ENCODE results near the gene SSPN.

SSPN gene, protein sequence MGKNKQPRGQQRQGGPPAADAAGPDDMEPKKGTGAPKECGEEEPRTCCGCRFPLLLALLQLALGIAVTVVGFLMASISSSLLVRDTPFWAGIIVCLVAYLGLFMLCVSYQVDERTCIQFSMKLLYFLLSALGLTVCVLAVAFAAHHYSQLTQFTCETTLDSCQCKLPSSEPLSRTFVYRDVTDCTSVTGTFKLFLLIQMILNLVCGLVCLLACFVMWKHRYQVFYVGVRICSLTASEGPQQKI

DNA sequence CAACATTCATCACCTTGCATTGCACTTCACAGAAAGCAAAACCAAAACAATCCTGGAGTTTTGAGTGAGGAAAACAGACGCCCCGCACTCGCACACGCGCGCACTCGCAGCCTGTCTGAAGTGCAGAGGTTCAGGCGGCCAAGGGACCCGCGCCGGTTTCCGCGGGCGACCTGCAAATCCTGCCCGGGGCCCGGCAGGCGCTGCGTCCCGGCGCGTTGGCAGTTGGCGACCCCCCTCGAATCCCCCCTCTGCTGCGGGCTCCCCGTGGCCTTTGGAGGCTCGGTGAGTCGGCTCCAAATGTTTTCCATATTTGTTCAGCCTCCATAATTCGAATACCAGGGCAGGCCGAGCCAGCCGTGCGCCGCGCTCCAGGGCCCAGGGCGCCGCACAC, at the start of gene SSPN:
Gene SSPN, plus strand, starts transcription at position 324 of the 391 bp plus-strand sequence. CDS start 100 bp downstream, outside the sequence.
- DNase-seq, result no peak

DNA sequence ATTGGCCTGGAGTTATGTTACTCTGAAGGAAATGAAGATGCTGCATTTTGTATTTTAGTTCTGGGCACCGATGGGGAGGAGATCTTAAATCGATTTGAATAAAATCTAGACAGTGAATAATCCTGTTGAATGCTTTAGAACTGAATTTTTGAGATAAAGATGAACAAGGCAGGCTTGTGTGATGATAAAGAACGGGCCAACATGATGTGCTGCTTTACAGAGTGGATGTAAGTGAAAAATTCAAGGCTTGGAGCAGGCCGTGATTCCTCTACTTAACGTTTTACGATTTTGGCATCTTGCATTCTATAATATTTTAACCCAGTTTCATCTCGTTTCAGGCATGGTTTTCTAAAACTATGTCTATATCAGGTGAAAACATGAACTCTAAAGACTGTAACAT, 47.1 kb upstream of the SSPN start:
- no peak for DNase-seq

DNA sequence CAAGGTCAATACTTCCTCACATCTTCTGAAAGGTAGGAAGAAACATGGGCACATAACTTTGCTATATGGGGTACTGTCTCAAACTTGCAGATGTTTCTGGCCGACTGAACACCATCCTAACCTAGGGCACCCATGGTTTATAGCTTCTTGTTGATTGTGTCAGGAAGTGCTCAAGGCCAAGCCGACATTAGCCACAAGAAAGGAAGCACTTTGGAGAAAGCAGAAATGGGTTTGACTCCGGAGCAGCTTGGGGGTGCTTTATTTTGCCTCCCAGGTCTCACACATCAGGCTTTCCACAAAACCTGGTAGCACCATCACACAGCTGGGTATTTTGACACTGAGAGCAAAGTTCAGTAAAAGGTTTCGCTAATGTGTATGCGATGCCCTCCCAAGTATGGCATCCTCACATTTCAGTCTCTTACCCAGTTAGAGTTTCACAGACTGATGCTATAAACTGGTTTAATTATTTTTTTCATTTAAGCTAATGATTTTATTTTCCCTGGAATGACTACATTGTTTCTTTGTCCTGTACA, 45.3 kb upstream of the SSPN start:
- DNase-seq, result no peak

DNA sequence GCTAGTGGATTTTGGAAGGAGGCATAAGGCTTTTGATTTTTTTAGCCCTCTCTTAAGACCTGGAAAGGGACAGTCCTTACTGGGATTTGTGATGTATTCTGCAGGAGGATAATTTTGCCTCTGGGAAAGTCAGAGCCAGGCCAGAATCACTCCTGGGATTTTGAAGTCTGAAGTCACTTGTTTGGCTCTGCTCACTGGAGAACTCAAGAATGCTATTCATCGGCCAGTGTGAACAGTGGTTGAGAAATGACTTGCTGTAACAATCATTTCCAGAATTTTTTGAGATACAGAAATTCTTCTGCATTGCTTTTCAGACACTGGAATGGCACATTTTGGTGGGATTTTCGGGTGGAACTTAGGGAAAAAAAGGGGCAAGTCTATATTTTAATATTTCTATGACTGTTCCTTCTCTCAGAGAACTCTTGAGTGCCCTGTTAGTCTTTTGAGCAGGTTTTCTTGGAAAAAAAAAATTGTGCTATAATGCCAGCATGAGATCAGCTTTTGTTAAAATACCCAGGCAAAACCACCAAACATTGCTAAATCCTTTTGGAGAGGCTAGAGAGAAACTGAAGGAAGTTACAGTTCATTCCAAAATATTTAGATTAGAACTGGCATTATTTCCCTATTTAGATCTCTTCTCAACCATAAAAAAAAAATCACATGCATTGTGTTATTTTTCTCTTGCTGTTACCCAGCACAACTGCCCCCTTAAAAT, 44.5 kb upstream of the SSPN start:
- no peak for DNase-seq

DNA sequence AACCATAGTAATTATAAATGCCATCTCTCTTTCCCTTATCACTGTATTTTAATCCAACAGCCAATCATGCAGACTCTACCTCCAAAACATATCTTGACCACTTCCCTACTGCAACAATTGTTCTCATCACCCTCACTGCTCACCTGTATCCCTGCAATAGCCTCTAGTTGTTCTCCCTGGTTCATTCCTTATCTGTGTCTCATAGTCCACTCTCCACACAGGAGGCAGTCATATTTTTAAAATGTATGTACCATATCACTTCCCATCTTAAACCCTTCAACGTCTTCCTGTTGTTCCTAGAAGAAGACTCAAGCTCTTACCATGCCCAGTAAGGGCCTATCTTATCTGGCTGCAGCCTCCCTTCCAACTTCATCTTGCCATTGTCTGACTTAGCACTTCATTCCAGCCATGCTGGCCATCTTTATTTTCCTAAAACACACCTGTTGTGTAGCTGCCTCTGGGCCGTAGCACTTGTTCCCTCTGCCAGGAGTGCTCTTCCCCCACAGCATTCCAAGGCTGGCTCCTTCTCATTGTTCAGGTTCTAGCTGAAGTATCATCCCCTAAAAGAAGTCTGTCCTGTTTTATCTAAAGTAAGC, 42.8 kb upstream of the SSPN start:
- DNase-seq, result no peak

DNA sequence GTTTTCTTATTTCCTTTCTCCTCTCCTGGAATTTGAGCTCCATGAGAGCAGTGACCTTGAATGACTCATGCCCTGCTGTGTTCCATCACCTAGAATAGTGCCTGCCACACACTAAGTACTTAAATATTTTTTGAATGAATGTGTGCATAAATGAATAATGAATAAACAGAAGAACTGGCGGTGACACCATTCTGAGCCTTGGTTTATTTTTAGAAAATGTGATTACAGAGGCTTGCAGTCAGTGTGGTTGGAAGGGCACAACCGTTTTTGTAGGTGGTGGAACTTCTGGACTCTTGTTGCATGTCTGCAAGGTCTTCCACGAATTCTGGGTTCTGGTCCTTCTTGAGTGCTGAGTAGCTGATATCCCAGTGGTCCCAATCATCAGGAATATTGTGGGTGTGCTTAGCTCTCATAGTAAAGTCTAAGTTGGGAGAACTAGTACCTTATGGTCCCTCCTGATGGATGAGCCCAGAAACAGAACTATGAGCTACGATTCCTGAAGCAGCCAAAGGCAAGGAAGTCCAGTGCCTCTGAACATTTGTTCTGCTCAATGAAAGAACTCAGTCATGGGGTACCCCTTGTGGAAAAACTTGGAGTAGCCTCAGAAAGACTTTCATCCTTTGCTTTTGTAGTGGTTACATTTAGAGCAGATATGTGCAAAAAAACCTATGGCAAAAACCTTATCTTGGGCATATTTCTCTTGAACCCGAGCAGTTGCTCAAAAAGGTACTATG, 41.8 kb upstream of the SSPN start:
- no peak for DNase-seq

DNA sequence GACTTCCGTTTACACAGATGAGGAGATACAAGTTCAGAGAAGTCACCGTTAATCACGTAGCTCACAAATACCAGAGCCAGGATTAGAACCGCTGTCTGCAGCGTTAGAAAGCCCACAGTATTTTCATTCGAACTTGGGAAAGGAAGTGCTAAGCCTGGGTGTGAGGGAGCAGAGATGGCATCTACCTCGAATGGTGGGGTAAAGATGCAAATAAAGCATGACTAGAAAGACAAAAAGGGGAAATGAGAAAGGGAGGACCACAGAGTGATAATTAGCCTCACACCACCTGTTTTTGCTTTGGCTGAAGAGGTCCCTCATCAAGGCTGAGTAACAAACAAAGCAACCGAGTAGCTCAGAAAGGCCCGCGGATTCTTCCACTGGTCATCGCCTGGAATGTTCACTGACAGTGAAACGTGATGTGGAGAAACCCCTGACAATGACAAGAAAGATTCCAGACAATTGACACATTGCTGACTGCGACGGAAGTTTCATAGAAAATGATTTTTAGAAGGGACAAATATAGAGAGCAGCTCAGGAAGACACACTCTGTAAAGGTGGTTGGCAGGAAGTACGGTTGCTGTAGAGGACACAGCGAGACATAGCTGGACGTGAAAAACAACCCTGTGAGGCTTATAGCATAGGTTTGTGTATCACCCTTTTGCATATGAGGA, 39.0 kb upstream of the SSPN start:
- DNase-seq, result no peak

DNA sequence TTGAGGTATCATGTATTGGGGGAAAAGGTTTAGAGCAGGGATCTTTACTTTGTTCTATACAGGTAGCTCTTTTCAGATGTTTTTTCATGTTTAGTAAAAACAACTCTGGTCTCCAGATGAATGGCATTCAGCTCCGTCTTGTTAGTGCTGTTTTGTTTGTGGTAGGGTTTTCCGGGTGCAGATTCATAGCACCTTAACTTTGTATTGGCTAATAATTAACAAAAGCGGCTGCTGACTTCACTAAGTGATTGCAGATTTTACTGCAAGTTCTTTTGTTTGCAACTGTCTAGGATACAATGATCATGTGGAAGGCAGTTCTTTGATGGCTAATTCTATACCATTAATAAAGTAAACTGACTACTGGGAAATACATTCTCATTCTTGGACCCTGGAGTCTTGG, 38.4 kb upstream of the SSPN start:
- no peak for DNase-seq

DNA sequence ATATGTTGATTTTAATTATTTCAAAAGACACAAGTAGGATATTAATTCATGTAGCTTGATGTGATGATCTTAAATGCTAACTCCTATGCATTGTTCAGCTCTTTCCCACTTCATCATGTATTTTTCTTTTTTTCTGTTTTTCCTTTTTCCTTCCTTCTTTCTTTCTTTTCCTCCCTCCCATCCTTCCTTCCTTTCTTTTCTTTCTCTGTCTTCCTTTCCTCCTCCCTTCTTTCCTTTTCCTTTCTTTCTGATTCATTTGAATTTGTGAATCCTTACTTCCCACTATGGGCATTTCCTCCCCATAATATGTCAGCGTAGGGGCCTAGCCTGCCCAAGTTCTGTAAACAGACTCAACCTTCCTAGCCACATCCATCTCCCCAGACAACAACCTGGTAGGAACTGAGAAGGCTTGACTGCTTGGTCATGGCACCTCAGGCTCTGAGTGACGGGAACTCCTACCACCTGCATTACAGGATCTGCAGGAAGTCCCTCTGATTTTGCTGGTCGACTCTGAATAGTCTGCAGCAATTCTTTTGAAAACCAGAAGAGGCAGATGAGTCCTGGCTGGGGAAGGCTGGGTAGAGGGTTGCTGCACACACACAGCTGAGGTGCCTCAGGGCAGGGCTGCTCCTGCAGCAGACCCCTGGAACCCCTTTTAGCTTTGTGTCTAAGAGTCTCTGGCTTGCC, 37.2 kb upstream of the SSPN start:
- no peak for DNase-seq

DNA sequence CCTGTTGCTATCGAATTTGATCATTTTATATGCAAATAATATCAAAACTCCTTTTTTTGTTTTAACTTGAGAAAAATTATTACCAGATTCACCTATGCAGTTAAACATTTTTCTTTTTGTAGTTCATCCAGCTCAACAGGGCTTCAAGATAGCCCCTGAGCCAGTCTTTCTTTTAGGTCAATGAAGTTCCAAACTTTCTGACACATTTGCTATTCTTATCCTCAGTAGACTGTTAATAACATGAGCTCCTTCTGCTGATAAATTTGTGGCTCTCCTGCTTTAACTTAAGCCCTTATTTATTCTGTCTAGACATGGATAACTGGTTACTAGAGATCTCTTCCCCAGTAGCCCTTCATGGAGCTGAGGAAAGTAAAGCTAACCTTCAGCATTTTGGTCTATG, 33.2 kb upstream of the SSPN start:
- no peak for DNase-seq

DNA sequence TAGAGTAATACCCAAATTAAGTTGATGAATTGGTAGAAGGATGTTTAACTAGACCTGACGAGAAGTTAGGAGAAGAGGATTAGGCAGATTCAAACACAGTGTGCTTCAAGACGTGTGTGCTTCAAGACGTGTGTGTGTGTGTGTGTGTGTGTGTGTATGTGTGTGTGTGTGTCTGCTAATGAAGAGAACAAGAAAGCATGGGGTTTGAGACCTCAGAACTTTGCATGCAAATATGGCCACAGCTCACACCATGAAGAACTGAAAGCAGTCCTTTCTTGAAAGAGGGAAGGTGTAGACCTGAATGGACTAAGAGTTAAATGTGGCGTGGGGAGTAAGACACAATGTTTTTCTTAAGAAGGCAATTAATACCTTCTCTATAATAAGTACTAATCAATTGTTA, 32.5 kb upstream of the SSPN start:
- no peak for DNase-seq

DNA sequence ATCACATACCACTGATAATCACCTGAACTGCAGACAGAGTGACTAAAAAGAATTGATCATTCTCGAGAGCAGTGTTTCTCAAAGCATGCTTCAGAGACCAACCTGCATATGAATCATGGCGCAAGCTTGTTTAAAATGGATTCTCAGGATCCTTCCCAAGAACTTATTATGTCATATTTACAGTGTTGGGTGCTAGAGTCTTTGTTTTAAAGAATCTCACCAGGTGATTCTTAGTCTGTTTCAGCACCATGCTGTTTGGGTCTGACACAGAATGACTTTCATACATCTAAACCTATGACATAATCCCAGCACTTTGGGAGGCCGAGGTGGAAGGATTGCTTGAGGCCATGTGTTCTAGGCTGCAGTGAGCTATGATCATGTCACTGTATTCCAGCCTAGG, 31.3 kb upstream of the SSPN start:
- DNase-seq, result no peak

DNA sequence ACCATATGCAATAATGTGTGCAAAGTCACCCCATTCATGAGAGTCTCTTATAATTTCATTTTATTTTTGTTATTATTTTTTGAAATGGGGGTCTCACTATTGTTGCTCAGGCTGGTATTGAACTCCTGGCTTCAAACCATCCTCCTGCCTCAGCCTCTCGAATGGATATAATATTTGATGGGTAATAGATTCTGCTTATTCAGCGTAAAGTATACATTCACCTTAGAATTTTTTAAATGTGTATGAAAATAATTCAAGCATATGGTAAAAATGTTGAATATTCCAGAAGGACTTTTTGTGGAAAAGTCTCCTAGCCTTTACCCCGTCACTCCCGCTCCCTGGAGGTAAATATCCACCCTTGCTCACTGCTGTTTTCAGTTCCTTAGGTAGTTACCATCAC, 23.4 kb upstream of the SSPN start:
- DNase-seq, result no peak

DNA sequence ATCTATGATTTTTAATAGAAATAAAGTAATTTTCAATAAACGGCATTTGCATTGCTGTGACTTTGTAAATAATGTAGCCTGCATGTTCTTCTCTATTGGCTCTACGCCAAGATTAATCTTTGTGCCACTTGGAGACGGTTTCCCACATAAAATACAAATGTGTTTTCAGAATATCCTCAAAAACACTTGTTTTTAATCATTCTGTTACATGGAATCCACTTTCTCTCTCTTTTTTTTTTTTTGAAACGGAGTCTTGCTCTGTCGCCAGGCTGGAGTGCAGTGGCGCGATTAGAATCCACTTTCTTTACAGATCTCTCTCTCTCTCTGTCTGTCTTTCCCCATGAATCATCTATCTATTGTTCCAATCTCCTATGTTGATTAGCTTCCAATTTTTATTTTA, 22.8 kb upstream of the SSPN start:
- no peak for DNase-seq

DNA sequence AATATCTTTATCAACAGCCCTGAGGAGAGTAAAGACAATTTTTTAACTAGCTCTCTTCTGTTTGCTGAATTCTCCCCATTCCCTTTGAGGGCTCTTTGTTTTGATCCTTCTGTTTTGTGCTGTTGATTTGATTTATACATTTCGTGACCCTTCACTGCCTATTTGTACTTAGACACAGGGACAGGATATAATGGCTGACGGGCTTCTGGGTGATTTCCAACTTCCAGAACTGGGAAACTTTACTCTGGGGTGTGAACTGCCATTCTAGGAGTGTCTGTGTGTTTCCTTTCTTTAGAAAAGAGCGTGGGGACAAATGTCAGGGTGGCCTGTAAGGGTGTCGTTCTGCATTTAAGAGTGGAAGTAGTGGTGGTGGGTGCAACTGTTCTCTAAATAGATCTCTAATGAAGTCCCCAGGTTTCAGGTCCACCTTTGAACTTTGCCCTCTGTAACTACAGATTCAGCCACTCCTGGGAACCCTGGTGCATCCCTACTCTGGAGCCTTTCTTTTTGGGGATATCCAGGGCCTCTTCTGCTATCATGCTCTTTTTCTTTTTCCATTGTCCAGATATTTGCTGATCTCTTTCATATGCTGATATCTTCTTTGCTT, 22.3 kb upstream of the SSPN start:
- DNase-seq, result no peak

DNA sequence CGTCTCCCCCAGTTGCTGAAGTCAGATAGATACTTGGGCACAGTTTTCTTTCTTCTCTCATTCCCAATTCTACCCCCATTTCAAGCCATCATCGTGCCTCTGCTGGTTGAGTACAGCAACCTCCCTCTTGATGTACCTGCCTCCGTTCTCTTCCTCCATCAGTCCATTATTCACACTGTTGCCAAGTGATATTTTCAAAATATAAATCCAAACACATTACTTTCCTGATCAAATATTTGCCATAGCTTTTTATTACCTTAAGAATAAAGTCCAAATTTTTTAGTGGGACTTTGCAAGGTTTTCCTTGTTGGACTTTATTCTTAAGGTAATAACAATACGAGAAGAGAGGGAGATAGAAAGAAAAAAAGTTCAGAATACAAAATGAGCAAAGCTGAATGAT, 18.6 kb upstream of the SSPN start:
- no peak for DNase-seq

DNA sequence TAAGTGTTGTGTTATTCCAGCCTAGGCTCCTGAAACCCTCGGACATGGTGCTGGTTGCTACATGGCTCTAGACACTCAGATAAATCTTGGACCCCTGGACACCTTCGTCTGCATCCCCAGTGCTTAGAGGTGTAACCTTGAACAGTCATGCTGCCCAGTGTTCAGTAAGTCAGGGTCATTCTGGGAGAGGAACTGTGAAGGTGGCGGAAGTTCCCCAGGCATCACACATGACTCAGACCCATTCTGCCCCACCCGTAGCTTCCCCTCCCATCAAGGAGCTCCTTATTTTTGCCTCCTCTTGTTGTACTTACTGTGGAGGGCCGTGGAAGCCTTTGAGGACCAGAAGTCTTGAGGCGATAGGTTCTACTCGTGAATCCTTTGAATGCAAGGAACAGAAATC, 18.1 kb upstream of the SSPN start:
- no peak for DNase-seq

DNA sequence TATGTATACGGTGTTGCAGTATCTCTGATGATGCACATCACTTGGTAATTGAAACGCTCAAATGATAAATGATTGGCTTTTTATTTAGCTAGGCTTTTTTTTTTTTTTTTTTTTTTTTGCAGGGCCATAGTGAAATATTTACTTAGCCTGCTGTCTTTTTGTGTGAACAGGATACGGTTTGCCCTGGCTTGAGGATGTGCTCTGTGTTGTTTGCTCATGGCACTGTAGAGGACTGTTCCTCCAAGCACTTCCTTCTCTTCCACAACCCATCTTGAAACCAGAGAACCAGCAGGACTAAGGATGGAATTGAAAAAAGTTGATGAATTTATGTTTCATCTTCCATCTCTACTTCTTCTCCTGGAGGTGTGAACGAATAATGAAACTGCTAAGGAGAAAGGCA, 15.5 kb upstream of the SSPN start:
- DNase-seq, result no peak

DNA sequence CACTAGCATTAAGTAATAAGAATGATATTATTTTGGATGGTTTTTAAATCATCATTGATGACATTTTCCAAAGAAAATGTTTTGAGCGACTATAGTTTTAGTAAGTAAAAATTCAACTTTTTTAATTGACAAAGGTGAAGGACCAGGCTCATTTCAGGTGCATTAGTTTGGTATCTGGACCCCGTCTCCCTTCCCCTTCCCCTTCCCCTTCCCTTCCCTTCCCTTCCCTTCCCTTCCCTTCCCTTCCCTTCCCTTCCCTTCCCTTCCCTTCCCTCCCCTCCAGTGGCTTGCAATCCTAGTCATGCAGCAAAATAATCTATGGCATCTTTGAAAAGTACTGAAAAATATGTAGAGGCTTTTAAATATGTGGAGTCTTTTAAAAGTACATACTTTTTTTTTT, 13.0 kb upstream of the SSPN start:
- DNase-seq, result no peak

DNA sequence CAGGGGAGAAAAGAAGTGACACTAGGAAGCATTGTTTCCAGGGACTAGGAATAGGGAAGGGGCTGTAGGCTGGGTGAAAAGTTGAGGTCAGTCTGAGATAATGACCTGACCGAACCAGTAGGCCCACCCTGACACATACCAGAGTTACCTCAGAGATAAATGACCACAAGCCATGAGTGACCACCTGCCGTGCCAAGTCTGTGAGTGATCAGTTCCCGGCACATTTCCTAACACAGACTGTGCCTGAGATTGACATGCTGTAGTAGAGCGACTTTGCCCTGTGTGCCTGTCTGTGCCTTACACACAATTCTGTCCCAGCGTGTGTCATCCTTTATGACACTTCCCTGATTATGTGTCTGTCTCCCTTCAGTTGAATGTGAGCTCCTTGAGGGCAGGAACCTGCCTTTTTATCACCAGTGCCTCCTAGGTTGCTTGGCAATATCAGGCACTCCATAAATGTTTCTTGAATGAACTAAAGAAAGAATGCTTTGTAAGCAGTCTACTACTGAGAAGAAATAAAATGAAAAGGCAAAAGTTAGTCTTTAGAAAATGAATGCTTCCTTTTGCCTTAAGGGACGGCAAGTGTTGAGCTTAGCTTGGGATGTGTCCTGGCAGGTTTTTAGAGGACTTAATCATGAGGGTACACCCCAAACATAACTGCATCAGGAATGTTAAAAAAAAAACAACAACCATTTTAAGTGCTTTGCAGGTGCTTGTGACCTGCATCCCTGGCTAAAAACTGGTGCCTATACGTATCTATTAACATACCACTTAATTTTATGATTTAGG, 9.6 kb upstream of the SSPN start:
- DNase-seq, result no peak
